Measurements from ENCODE around the gene SLC2A4.

The SLC2A4 gene

DNA sequence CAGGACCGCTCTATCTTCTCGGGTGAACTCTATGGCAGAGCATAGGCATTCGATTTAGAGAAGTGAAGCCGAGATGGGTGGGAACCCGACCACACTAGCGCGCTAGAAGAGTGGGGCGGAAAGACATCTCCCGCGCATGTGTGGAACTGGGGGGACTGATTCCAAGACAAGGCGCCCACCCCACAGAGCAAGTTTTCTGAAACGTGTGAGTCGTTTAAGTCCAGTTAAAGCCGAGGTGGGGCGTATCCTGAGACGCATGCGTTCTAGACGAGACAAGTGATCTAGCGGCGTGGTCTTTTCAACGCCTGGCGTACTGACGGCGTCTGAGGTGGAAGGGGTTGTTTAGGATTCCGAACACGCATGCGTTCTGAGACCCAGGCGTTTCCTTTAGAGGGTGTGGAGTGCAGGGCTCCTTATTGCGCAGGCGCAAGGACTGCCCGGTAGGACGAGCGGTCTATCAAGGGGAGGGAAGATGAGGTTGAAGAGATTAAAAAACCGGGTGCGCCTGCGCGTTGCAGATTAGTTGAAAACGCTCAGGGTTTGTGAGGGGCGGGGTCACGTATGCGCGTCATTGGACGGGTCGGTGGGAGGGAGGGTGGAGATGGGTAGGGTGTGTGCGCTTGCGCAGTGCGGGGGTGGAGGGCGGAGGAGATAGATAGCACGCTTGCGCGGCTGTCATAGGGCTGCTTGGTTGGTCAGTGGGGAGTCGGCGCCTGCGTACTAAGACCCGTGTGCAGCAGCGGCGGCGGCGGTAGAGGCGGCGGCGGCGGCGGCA, 25.6 kb downstream of the SLC2A4 start, which contains the start of gene EIF5A:
Gene EIF5A, plus strand, starts transcription at position 718 of the 775 bp plus-strand sequence. CDS start 2,008 bp downstream, outside the sequence.
- DNase-seq (ENCODE audit: low read depth in 2 of 2), result peak; percentile 100

GRCh38 chr17:7307686-7308624, 26.4 kb downstream of the SLC2A4 start:
- DNase-seq (ENCODE audit: low read depth in 2 of 2), result peak in 1 of 2 experiments; percentile 30

GRCh38 chr17:7308625-7309433, 27.3 kb downstream of the SLC2A4 start:
- DNase-seq (ENCODE audit: low read depth in 2 of 2), result peak; percentile 68 to 77

- DNase-seq (ENCODE audit: low read depth in 2 of 2), result no peak
These were observed 28.1 kb downstream of the SLC2A4 start for GRCh38 chr17:7309628-7310027.

DNA sequence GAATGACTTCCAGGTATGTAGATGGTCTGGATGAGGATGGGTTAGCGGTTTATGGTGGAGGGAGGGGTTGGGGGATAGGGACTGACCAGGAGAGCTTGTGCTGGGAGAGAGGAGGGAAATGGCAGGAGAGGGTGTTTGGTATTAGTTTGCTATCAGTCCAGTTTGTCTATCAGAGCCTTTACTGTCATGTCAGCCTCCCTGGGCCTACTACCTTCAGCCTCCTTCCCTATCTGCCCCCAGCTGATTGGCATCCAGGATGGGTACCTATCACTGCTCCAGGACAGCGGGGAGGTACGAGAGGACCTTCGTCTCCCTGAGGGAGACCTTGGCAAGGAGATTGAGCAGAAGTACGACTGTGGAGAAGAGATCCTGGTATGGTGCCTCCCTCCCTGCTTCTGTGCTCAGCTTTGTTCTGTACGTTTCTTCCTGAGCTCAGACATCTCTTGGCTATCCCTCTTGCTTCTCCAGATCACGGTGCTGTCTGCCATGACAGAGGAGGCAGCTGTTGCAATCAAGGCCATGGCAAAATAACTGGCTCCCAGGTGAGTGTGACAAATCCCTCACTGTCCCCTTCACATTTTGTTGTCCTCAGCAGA, 29.7 kb downstream of the SLC2A4 start:
- no peak for DNase-seq (ENCODE audit: low read depth in 2 of 2)

DNA sequence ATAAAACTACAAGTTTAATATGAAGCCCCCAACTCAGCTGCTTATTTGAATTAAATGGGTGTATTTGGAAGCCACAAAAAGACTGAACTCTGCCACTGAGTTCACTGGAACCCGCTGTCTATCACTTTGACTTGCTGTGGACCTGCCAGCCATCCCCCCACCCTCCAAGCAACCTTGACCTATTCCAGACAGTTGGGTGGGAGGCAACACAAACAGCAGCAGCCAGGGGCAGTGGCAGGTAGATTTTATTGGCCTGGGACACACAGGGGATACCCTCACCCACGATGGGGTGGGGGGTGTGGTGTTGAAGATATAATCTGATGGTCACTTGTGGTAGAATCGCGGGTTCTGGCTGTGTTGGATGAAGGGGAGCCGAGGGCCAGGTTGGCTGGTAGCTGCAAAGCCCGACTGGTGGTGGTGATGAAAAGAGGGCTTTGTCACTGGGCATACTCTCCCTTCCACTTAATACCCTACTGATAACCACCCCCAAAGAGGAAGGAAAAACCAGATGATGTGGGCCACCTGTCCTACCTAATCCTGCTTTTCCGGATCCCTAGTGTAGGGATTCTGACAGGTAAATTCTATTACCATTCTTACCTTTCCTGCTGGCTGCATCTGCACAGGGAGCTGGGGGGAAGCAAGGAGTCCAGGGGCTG, 31.0 kb downstream of the SLC2A4 start:
- no peak for DNase-seq (ENCODE audit: low read depth in 2 of 2)

GRCh38 chr17:7313088-7313889, 31.8 kb downstream of the SLC2A4 start:
- no peak for DNase-seq (ENCODE audit: low read depth in 2 of 2)

- DNase-seq (ENCODE audit: low read depth in 2 of 2), result no peak
These were observed 32.6 kb downstream of the SLC2A4 start for GRCh38 chr17:7313890-7314718.

GRCh38 chr17:7314719-7315569, 33.4 kb downstream of the SLC2A4 start, which contains the start of gene GPS2:
TSS of gene GPS2 (minus strand) at chr17:7315360. CDS start at chr17:7315052, 308 bp downstream.
- DNase-seq (ENCODE audit: low read depth in 2 of 2), result peak; percentile 87 to 91

GRCh38 chr17:7315570-7316235, 34.2 kb downstream of the SLC2A4 start:
- no peak for DNase-seq (ENCODE audit: low read depth in 2 of 2)

- DNase-seq (ENCODE audit: low read depth in 2 of 2), result no peak
These were observed 35.8 kb downstream of the SLC2A4 start for GRCh38 chr17:7317161-7317803.

DNA sequence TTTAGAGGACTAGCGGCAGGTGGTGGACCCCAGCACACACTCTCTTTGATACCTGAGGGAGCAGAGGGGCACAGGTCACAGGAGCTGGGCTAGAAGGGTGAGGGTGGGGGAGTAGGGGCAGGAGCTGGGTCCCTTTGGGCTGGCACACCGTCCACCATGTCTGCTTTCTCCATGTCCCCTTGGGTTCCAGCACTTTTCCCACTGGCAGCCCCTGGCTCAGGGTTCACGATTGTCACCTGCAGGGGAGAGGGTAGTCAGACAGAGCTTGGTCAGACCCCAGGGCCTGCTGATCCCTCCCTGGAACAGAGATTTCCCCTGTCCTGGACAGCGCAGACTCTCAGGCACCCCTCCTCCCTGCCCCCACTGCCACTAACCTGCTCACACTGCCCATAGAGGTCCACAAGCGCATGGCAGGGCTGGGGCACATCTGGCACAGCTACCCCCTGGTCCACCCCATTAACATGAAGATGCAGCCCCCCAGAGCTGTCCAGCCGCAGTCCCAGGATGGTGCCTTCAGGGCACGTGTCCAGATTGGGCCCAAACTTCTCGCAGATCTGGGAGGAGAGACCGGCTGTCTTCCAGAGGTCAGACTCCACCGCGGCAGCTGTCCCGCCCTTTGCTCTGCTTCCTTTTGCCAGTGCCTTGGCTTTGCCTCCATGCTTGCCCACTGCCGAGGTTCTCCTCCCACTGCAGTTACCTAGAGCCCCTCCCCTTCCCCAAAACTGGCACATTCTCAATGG, 36.8 kb downstream of the SLC2A4 start:
- no peak for DNase-seq (ENCODE audit: low read depth in 2 of 2)

GRCh38 chr17:7321466-7321865, 39.9 kb downstream of the SLC2A4 start:
- DNase-seq (ENCODE audit: low read depth in 2 of 2), result no peak

- DNase-seq (ENCODE audit: low read depth in 2 of 2), result no peak
These were observed 41.1 kb downstream of the SLC2A4 start for GRCh38 chr17:7322520-7323194.

DNA sequence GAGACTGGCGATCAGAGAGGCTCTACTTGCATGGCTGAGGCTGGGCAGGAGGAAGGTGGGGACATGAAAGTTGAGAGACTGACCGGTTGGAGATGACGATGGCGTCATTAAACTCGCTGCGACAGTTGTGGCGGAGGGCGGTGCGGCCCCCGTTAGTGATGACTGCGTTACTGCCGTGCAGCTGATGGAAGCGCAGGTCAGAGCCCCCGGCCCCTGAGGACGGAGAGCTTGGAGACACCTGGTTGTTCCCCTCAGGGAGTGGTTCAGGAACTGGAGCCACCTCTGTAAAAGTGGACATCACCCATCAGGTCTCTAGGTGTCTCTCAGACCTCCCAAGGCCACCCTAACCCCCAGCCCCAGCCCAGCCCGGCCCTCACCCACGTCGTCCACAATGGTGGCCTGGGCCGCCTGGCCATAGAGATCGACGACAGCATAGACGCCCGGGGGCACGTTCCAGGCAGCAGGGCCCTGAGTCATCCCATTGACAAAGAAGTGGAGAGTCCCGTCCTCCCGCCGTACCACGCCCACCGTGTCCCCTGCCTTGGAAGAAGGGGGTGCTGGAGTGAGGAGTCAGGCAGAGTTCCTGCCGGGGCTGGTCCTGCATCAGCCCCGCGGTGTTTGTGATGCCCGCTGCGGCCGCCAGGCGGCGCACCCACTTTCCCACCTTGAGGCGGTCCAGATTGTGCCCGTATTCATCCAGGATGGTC, 42.4 kb downstream of the SLC2A4 start:
- peak; percentile 35 to 64 for DNase-seq (ENCODE audit: low read depth in 2 of 2)
